Stimulated activated CD8-positive, alpha-beta memory T cell treated with anti-CD3 and anti-CD28 coated beads, Interleukin-15, amount 100 ng/mL, for 1 hour (primary cell): ENCODE measurements around the gene FXYD2.
"Not testable (repeated sequence)": the region's sequence is repeated elsewhere in the genome, so short reads cannot be mapped to it uniquely, and the experiment has no call there.

Source experiments
- DNase-seq: peaks from one replicate; pipeline ENCODE4 v3.0.0-alpha.2; 2020; ENCODE audit warnings: low read depth

The FXYD2 gene

GRCh38 chr11:117820516-117820915 lies 4.0 kb downstream of the FXYD2 start:
- DNase-seq: no peak

- DNase-seq: no peak
Observed at GRCh38 chr11:117820071-117820470, 4.5 kb downstream of the FXYD2 start.

GRCh38 chr11:117819096-117820040 lies 5.2 kb downstream of the FXYD2 start:
- no peak for DNase-seq

GRCh38 chr11:117818041-117818873 lies 6.3 kb downstream of the FXYD2 start:
- DNase-seq: no peak

GRCh38 chr11:117817368-117818040 lies 7.0 kb downstream of the FXYD2 start:
- DNase-seq: peak; percentile 83

- DNase-seq: no peak
Observed at GRCh38 chr11:117816846-117817367, 7.6 kb downstream of the FXYD2 start.

GRCh38 chr11:117816151-117816741 lies 8.3 kb downstream of the FXYD2 start:
- no peak for DNase-seq

GRCh38 chr11:117815262-117815803 lies 9.2 kb downstream of the FXYD2 start:
- DNase-seq: peak; percentile 41

GRCh38 chr11:117814766-117815261 lies 9.7 kb downstream of the FXYD2 start:
- peak; percentile 69 for DNase-seq

- DNase-seq: no peak
Observed at GRCh38 chr11:117814204-117814765, 10.3 kb downstream of the FXYD2 start.

- not testable (repeated sequence) for DNase-seq
Observed at GRCh38 chr11:117810056-117810451, 14.5 kb downstream of the FXYD2 start.

- no peak for DNase-seq
Observed at GRCh38 chr11:117809236-117810055, 15.1 kb downstream of the FXYD2 start.

GRCh38 chr11:117808784-117809183 lies 15.8 kb downstream of the FXYD2 start:
- no peak for DNase-seq

GRCh38 chr11:117807482-117808327 lies 16.8 kb downstream of the FXYD2 start:
- peak; percentile 79 for DNase-seq

GRCh38 chr11:117806846-117807245 lies 17.7 kb downstream of the FXYD2 start:
- DNase-seq: no peak

- no peak for DNase-seq
Observed at GRCh38 chr11:117805045-117805444, 19.5 kb downstream of the FXYD2 start.

- DNase-seq: no peak
Observed at GRCh38 chr11:117803896-117804295, 20.6 kb downstream of the FXYD2 start.

GRCh38 chr11:117799634-117800033 lies 24.9 kb downstream of the FXYD2 start:
- DNase-seq: no peak
